HL-60 (cell line): ENCODE results near the gene ATXN3L.

ENCODE experiments used
- DNase-seq, 2 experiments: peaks; one replicate each; pipeline ENCODE4 v3.0.0-alpha.2; 2010 to 2020; ENCODE audit warnings: low read depth in 1 of 2, low spot score in 1 of 2
- H3K27ac ChIP-seq: fragments of 250-450 bp; sonication (Bioruptor Pico); replicated peaks from 2 replicates; pipeline ENCODE4 v1.5.1; 2020; ENCODE audit warnings: mild to moderate bottlenecking, moderate library complexity
- H3K27me3 ChIP-seq: fragments of 250-450 bp; sonication (Bioruptor Pico); 2 replicates; pipeline ENCODE4 v1.5.1; 2021; ENCODE audit warnings: mild to moderate bottlenecking, moderate library complexity; ENCODE audit not compliant: insufficient read depth, poor library complexity, severe bottlenecking
- H3K4me3 ChIP-seq: replicated peaks from 2 replicates; pipeline ENCODE4 v1.5.1; 2011; ENCODE audit warnings: mild to moderate bottlenecking, control low read depth, low read length; ENCODE audit not compliant: insufficient read depth
- CTCF ChIP-seq: IDR thresholded peaks from one replicate; pipeline ENCODE4 v1.5.1; 2011; ENCODE audit warnings: low read length, control low read depth, inconsistent platforms; ENCODE audit not compliant: insufficient read depth
- GABPA ChIP-seq: IDR thresholded peaks from 2 replicates; pipeline ENCODE4 v1.6.1; 2012; ENCODE audit warnings: low read depth
- POLR2AphosphoS5 ChIP-seq: IDR thresholded peaks from 2 replicates; pipeline ENCODE4 v1.6.1; 2012; ENCODE audit warnings: low read depth
- REST ChIP-seq: IDR thresholded peaks from 2 replicates; pipeline ENCODE4 v1.6.1; 2012; ENCODE audit warnings: low read depth; ENCODE audit not compliant: insufficient replicate concordance
- SPI1 ChIP-seq: IDR thresholded peaks from 2 replicates; pipeline ENCODE4 v1.6.1; 2012; ENCODE audit warnings: low read depth, mild to moderate bottlenecking, borderline replicate concordance

Gene ATXN3L

GRCh38 chrX:13366698-13367097 is 46.8 kb upstream of the ATXN3L start:
- peaks cover 2% of the 10 kb centered on the region for H3K27me3 ChIP-seq
- TF ChIP-seq GABPA (no peak), CTCF (no peak), POLR2AphosphoS5 (no peak), SPI1 (no peak), REST (no peak)
- DNase-seq: no peak
- no peak overlapping the region for H3K4me3 ChIP-seq
- no peak overlapping the region for H3K27ac ChIP-seq

- H3K27me3 ChIP-seq: no peaks in the 10 kb centered on the region
- H3K4me3 ChIP-seq: no peak overlapping the region
- H3K27ac ChIP-seq: no peak overlapping the region
- DNase-seq: no peak
- no peak for TF ChIP-seq SPI1
- TF ChIP-seq CTCF: no peak
- no peak for TF ChIP-seq GABPA
- TF ChIP-seq POLR2AphosphoS5: no peak
- TF ChIP-seq REST: no peak
Measured at GRCh38 chrX:13365161-13365560, 45.3 kb upstream of the ATXN3L start.

GRCh38 chrX:13364230-13364857 is 44.5 kb upstream of the ATXN3L start:
- TF ChIP-seq REST: no peak
- no peak for TF ChIP-seq CTCF
- TF ChIP-seq GABPA: no peak
- TF ChIP-seq SPI1: no peak
- TF ChIP-seq POLR2AphosphoS5: no peak
- DNase-seq: no peak
- Histone ChIP-seq H3K27ac (no peak overlapping the region), H3K27me3 (no peaks in the 10 kb centered on the region), H3K4me3 (no peak overlapping the region)
